MCF 10A (cell line): ENCODE results near the gene TMEM39B. TPM values are rescaled to one million over a fixed set of nuclear protein-coding genes. Genes with fewer than 3 reads are reported as not detected.

Experiments used
- BruUV-seq: library from RNA; stranded (reverse); fragments of 400-500 nt; replicated peaks from 2 replicates; lab custom pipeline; 2021; lab: Mats Ljungman, UMichigan
- CTCF ChIA-PET: fragments of 300-600 bp; sonication (Branson Sonifier 250); formaldehyde crosslinking; extraction: SDS; loops from one replicate; lab custom pipeline; 2021; ENCODE audit warnings: antibody characterized with exemption, inconsistent platforms; lab: Yijun Ruan, JAX
- POLR2A ChIA-PET: fragments of 300-600, 350-650 bp; sonication (Branson Sonifier 250); formaldehyde crosslinking; extraction: SDS; loops from one replicate; lab custom pipeline; 2020; ENCODE audit warnings: antibody characterized with exemption, inconsistent platforms; lab: Yijun Ruan, JAX
- DNase-seq: peaks from one replicate; pipeline ENCODE4 v3.0.0-alpha.2; 2018; ENCODE audit not compliant: unreplicated experiment
- H3K27ac Mint-ChIP-seq: one replicate; pipeline ENCODE4 v1.8.0; 2022; ENCODE audit warnings: mild to moderate bottlenecking, low read depth, mixed read lengths; ENCODE audit not compliant: unreplicated experiment
- H3K27me3 Mint-ChIP-seq: one replicate; pipeline ENCODE4 v1.8.0; 2022; ENCODE audit warnings: mixed read lengths; ENCODE audit not compliant: insufficient read depth, unreplicated experiment
- H3K36me3 Mint-ChIP-seq: one replicate; pipeline ENCODE4 v1.8.0; 2022; ENCODE audit warnings: mild to moderate bottlenecking, moderate library complexity, mixed read lengths; ENCODE audit not compliant: insufficient read depth, unreplicated experiment
- H3K4me1 Mint-ChIP-seq: one replicate; pipeline ENCODE4 v1.8.0; 2022; ENCODE audit warnings: mixed read lengths; ENCODE audit not compliant: insufficient read depth, unreplicated experiment
- H3K4me3 Mint-ChIP-seq: one replicate; pipeline ENCODE4 v1.8.0; 2022; ENCODE audit warnings: mild to moderate bottlenecking, moderate library complexity, mixed read lengths; ENCODE audit not compliant: unreplicated experiment
- H3K9me3 Mint-ChIP-seq: one replicate; pipeline ENCODE4 v1.8.0; 2022; ENCODE audit warnings: mixed read lengths; ENCODE audit not compliant: unreplicated experiment
- CTCF ChIP-seq: fragments of 200-600 bp; IDR thresholded peaks from one replicate; pipeline ENCODE4 v1.8.0; 2022; ENCODE audit warnings: antibody characterized with exemption, mild to moderate bottlenecking; ENCODE audit not compliant: unreplicated experiment
- intact Hi-C: fragments of 100-400 bp; cut with micrococcal nuclease; formaldehyde crosslinking; loops from 2 replicates; pipeline ENCODE4 v1.14.1; 2022
- microRNA-seq: library from miRNA; unstranded; fragments of <30 nt; microRNA quantifications from one replicate; pipeline ENCODE4 v1.2.0, GENCODE V29; 2022
- total RNA-seq: library from RNA; stranded (reverse); gene quantifications from 2 replicates; pipeline ENCODE4 v1.2.3, GENCODE V29; 2022

Gene TMEM39B
- total RNA-seq, 1 experiment from 2014 or later = 22.3 TPM

GRCh38 chr1:32151319-32151787, 78.6 kb downstream of the TMEM39B start:
- TF ChIP-seq CTCF = no peak
- Mint-ChIP-seq H3K27ac (peak overlapping the region; percentile 3), H3K27me3 (no peaks in the 10 kb centered on the region), H3K36me3 (peaks cover 46% of the 10 kb centered on the region), H3K4me1 (peaks cover 6% of the 10 kb centered on the region), H3K9me3 (no peaks in the 10 kb centered on the region), H3K4me3 (no peak overlapping the region)
- intact Hi-C loops = no loop called here
- BruUV-seq = no TSS peak
- peak; percentile 53 for DNase-seq
- ChIA-PET CTCF (interaction anchor here (0.6 to 1.2 kb wide), 3 partner anchors 15 to 116 kb away, joined by 3 read pairs; no protein-coding TSS in a partner anchor), POLR2A (interaction anchor here (1.3 to 1.8 kb wide), 2 partner anchors 9 to 28 kb away, joined by 4 to 5 read pairs; partner anchors contain the start of gene TXLNA)

Small RNAs within 50 kb of the gene (microRNA-seq; reads per million reads assigned to microRNA genes)
- not detected for gene MIR5585

Other genes starting within 250 kb of the TMEM39B start
- 196 and 220 TPM in 2 replicates for gene PTP4A2, start 134.6 kb upstream of the TMEM39B start, total RNA-seq
- 106 and 107 TPM in 2 replicates for gene KHDRBS1, start 59.1 kb upstream of the TMEM39B start, total RNA-seq
- 86.9 and 109 TPM in 2 replicates for gene KPNA6, start 35.1 kb downstream of the TMEM39B start, total RNA-seq
- 61.8 and 64.8 TPM in 2 replicates for gene TXLNA, start 106.7 kb downstream of the TMEM39B start, total RNA-seq
- 0.91 and 1.7 TPM in 2 replicates for gene CCDC28B, start 127.7 kb downstream of the TMEM39B start, total RNA-seq
- gene IQCC, start 132.7 kb downstream of the TMEM39B start, total RNA-seq = 1.8 and 1.9 TPM in 2 replicates
- not detected in 2 replicates for gene DCDC2B, start 136.2 kb downstream of the TMEM39B start, total RNA-seq
- 22.2 and 27.3 TPM in 2 replicates for gene TMEM234, start 149.4 kb downstream of the TMEM39B start, total RNA-seq
- 253 and 259 TPM in 2 replicates for gene EIF3I, start 149.5 kb downstream of the TMEM39B start, total RNA-seq
- gene FAM167B, start 174.3 kb downstream of the TMEM39B start, total RNA-seq = 0.34 TPM in 1 of 2 replicates, not detected in the other
- gene LCK, start 178.3 kb downstream of the TMEM39B start, total RNA-seq = not detected in 2 replicates
- 39.7 and 62.9 TPM in 2 replicates for gene HDAC1, start 219.1 kb downstream of the TMEM39B start, total RNA-seq